ENCODE measurements around the gene PODXL2. TPM values are rescaled to one million over a fixed set of nuclear protein-coding genes. Genes with fewer than 3 reads are reported as not detected.
"Not testable (repeated sequence)": the region's sequence is repeated elsewhere in the genome, so short reads cannot be mapped to it uniquely, and the experiment has no call there.

Gene PODXL2
- total RNA-seq, 1 donor from 2014 or later = 25.7 TPM

DNA sequence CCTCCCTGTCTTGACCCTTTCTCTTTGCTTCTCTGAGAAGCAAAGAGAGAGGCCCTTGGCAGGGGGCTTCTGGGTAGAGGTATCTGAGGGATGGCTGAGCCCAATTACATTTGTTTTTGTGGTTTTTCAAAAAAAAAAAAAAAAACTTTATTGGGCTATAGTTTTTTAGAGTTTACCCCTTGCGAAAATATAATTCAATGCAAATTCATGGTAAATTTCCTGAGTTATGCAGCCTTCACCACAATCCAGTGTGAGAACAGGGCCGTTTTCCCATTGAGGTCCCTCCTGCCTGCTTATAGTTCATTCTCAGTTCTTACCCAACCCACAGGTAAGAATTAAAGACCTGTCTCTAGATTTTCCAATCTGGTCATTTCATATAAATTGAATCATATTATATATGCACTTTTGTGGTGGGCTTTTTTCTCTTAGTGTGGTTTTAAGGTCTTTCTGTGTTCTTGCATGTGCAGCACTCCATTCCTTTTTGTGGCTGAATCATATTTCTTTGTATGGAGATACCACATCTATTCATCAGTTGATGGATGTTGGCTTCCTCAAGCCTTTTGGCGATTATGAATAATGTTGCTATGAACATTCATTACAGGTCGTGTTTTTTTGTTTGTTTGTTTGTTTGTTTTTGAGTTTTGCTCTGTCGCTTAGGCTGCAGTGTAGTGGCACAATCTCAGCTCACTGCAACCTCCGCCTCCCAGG is 28.1 kb upstream of the PODXL2 start:
- Mint-ChIP-seq H3K4me1 (ENCODE audit: low read depth) (peaks cover 18% of the 10 kb centered on the region), H3K9me3 (ENCODE audit: low read depth) (no peaks in the 10 kb centered on the region), H3K27me3 (peaks cover 4% of the 10 kb centered on the region), H3K27ac (peak overlapping the region; percentile 52), H3K4me3 (ENCODE audit: low read depth) (peak overlapping the region; percentile 19), H3K36me3 (ENCODE audit: insufficient read depth) (peaks cover 19% of the 10 kb centered on the region)
- TF ChIP-seq, protein P1, sequence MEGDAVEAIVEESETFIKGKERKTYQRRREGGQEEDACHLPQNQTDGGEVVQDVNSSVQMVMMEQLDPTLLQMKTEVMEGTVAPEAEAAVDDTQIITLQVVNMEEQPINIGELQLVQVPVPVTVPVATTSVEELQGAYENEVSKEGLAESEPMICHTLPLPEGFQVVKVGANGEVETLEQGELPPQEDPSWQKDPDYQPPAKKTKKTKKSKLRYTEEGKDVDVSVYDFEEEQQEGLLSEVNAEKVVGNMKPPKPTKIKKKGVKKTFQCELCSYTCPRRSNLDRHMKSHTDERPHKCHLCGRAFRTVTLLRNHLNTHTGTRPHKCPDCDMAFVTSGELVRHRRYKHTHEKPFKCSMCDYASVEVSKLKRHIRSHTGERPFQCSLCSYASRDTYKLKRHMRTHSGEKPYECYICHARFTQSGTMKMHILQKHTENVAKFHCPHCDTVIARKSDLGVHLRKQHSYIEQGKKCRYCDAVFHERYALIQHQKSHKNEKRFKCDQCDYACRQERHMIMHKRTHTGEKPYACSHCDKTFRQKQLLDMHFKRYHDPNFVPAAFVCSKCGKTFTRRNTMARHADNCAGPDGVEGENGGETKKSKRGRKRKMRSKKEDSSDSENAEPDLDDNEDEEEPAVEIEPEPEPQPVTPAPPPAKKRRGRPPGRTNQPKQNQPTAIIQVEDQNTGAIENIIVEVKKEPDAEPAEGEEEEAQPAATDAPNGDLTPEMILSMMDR (IDR thresholded peaks at IDR 0.05; ENCODE audit: unreplicated experiment) = no peak
- DNase-seq (ENCODE audit: low spot score, unreplicated experiment) = no peak

DNA sequence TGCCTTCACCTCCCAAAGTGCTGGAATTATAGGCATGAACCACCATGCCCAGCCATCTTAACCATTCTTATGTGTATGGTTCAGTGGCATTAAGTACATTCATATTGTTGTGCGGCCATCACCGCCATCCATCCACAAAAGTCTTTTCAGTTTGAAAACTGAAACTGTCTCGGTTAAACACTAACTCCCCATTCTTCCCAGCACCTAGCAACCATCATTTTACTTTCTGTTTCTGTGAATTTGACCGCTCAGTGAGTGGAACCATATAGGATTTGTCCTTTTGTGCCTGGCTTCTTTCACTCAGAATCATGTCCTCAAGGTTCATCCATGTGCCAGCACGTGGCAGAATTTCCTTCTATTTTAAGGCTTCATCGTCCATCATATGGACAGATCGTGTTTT is 24.9 kb upstream of the PODXL2 start:
- TF ChIP-seq, protein P1 (IDR thresholded peaks at IDR 0.05; ENCODE audit: unreplicated experiment) = no peak
- H3K36me3 Mint-ChIP-seq (ENCODE audit: insufficient read depth) = peaks cover 39% of the 10 kb centered on the region
- no peak overlapping the region for H3K27ac Mint-ChIP-seq
- no peak for DNase-seq (ENCODE audit: low spot score, unreplicated experiment)
- peaks cover 10% of the 10 kb centered on the region for H3K4me1 Mint-ChIP-seq (ENCODE audit: low read depth)
- no peaks in the 10 kb centered on the region for H3K27me3 Mint-ChIP-seq
- no peak overlapping the region for H3K4me3 Mint-ChIP-seq (ENCODE audit: low read depth)
- H3K9me3 Mint-ChIP-seq (ENCODE audit: low read depth) = no peaks in the 10 kb centered on the region

DNA sequence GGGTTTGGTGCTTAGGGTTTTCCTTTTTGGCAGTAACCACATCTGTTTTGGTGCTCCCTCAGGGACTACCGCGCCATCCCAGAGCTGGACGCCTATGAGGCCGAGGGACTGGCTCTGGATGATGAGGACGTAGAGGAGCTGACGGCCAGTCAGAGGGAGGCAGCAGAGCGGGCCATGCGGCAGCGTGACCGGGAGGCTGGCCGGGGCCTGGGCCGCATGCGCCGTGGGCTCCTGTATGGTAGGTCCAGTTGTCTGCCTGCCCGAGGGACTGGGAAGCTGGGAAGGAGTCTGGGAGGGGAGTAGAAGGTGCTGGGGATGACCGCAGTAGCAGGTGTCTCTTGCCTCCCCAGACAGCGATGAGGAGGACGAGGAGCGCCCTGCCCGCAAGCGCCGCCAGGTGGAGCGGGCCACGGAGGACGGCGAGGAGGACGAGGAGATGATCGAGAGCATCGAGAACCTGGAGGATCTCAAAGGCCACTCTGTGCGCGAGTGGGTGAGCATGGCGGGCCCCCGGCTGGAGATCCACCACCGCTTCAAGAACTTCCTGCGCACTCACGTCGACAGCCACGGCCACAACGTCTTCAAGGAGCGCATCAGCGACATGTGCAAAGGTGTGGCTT is 24.3 kb upstream of the PODXL2 start:
- Mint-ChIP-seq H3K4me1 (ENCODE audit: low read depth) (peaks cover 5% of the 10 kb centered on the region), H3K36me3 (ENCODE audit: insufficient read depth) (peaks cover 40% of the 10 kb centered on the region), H3K9me3 (ENCODE audit: low read depth) (no peaks in the 10 kb centered on the region), H3K27me3 (no peaks in the 10 kb centered on the region), H3K4me3 (ENCODE audit: low read depth) (no peak overlapping the region), H3K27ac (no peak overlapping the region)
- TF ChIP-seq, protein P1 (IDR thresholded peaks at IDR 0.05; ENCODE audit: unreplicated experiment) = no peak
- no peak for DNase-seq (ENCODE audit: low spot score, unreplicated experiment)

DNA sequence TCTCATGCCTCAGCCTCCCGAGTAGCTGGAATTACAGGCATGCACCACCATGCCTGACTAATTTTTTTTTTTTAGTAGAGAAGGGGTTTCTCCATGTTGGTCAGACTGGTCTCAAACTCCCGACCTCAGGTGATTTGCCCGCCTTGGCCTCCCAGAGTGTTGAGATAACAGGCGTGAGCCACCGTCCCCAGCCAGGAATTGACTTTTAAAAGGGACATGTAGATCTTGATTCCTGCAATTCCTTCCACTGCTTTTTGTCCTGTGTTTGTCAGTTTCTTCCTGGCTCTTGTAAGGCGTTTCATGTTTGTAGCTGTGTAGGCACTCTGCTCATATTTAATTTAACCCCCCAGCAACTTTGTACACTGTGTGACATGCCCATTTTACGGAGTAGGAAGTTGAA is 23.4 kb upstream of the PODXL2 start:
- H3K9me3 Mint-ChIP-seq (ENCODE audit: low read depth); H3K4me1 Mint-ChIP-seq (ENCODE audit: low read depth); H3K4me3 Mint-ChIP-seq (ENCODE audit: low read depth); H3K27ac Mint-ChIP-seq; H3K27me3 Mint-ChIP-seq; DNase-seq (ENCODE audit: low spot score, unreplicated experiment): not testable (repeated sequence)
- peaks cover 42% of the 10 kb centered on the region for H3K36me3 Mint-ChIP-seq (ENCODE audit: insufficient read depth)

DNA sequence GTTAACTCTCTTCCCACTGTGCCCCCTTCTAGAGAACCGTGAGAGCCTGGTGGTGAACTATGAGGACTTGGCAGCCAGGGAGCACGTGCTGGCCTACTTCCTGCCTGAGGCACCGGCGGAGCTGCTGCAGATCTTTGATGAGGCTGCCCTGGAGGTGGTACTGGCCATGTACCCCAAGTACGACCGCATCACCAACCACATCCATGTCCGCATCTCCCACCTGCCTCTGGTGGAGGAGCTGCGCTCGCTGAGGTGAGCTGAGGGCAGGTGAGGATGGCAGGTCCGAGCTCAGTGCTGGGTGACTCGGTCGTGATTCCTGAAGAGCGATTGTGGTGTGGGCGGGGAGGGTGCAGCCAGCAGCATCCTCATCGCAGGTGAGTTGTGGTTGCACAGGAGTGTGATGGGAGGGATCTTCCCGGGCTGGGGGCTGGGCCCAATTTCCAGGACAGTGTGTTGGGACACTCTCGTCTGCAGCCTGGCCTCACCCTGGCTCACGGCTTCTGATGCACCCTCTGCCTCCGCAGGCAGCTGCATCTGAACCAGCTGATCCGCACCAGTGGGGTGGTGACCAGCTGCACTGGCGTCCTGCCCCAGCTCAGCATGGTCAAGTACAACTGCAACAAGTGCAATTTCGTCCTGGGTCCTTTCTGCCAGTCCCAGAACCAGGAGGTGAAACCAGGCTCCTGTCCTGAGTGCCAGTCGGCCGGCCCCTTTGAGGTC is 22.7 kb upstream of the PODXL2 start:
- H3K4me1 Mint-ChIP-seq (ENCODE audit: low read depth) = peaks cover 3% of the 10 kb centered on the region
- peaks cover 41% of the 10 kb centered on the region for H3K36me3 Mint-ChIP-seq (ENCODE audit: insufficient read depth)

More for the DNA sequence above, 22.7 kb upstream of the PODXL2 start:
- H3K27ac Mint-ChIP-seq = no peak overlapping the region
- DNase-seq (ENCODE audit: low spot score, unreplicated experiment) = no peak
- TF ChIP-seq, protein P1 (IDR thresholded peaks at IDR 0.05; ENCODE audit: unreplicated experiment) = no peak
- no peaks in the 10 kb centered on the region for H3K9me3 Mint-ChIP-seq (ENCODE audit: low read depth)
- H3K27me3 Mint-ChIP-seq = no peaks in the 10 kb centered on the region
- no peak overlapping the region for H3K4me3 Mint-ChIP-seq (ENCODE audit: low read depth)

Measured in progenitor cell of endocrine pancreas (in vitro differentiated cells).